Measurements from ENCODE around the gene FAXDC2. TPM values are rescaled to one million over a fixed set of nuclear protein-coding genes. Genes with fewer than 3 reads are reported as not detected.

Gene FAXDC2
- total RNA-seq, 1 experiment from 2014 or later = 0.95 TPM

GRCh38 chr5:154857530-154858296 is 7.3 kb upstream of the FAXDC2 start:
- peak in 1 of 2 experiments; percentile 29 for TF ChIP-seq CTCF (IDR thresholded peaks at IDR 0.05; ENCODE audit: insufficient read depth in 1 of 2, low read depth in 1 of 2, low read length in 1 of 2, severe bottlenecking in 1 of 2, unreplicated experiment in 1 of 2)
- Mint-ChIP-seq H3K9me3 (ENCODE audit: unreplicated experiment) (no peaks in the 10 kb centered on the region), H3K4me1 (ENCODE audit: low read depth, unreplicated experiment) (peaks cover 12% of the 10 kb centered on the region), H3K4me3 (ENCODE audit: unreplicated experiment) (peak overlapping the region; percentile 94), H3K27ac (ENCODE audit: unreplicated experiment) (peak overlapping the region; percentile 95), H3K27me3 (ENCODE audit: insufficient read depth, unreplicated experiment) (no peaks in the 10 kb centered on the region), H3K36me3 (ENCODE audit: insufficient read depth, unreplicated experiment) (peaks cover 22% of the 10 kb centered on the region)
- H3K9me3 ChIP-seq = no peaks in the 10 kb centered on the region
- H3K4me3 ChIP-seq (ENCODE audit: low read depth, low read length) = peak overlapping the region; percentile 51
- intact Hi-C loops (cut with micrococcal nuclease; ENCODE audit: unreplicated experiment) = loop anchor here (1.0 to 5.0 kb wide), 6 partner anchors 14 to 211 kb away; partner anchors contain the start of genes GEMIN5 and LARP1
- BruUV-seq (replicated peaks) = TSS peak; percentile 73
- CTCF ChIA-PET = interaction anchor here (0.5 to 2.6 kb wide), 4 partner anchors 11 to 210 kb away, joined by 3 to 7 read pairs (median 4); no protein-coding TSS in a partner anchor
- no peaks in the 10 kb centered on the region for H3K36me3 ChIP-seq (ENCODE audit: control insufficient read depth, insufficient read depth, low read length)
- POLR2A ChIA-PET = interaction anchor here (1.0 to 1.6 kb wide), 5 partner anchors 15 to 211 kb away, joined by 3 to 9 read pairs (median 7); no protein-coding TSS in a partner anchor
- H3K4me1 ChIP-seq = peaks cover 7% of the 10 kb centered on the region
- DNase-seq = peak; percentile 93 to 95
- no peaks in the 10 kb centered on the region for H3K27me3 ChIP-seq (replicated peaks; ENCODE audit: control insufficient read depth, insufficient read depth, low read length)

- no peak overlapping the region for H3K4me3 Mint-ChIP-seq (ENCODE audit: unreplicated experiment)
- no peaks in the 10 kb centered on the region for H3K4me1 Mint-ChIP-seq (ENCODE audit: low read depth, unreplicated experiment)
These were observed 948 bp upstream of the FAXDC2 start for GRCh38 chr5:154851351-154851750.

GRCh38 chr5:154849791-154850201 is 607 bp downstream of the FAXDC2 start:
- Mint-ChIP-seq H3K36me3 (ENCODE audit: insufficient read depth, unreplicated experiment) (no peaks in the 10 kb centered on the region), H3K4me3 (ENCODE audit: unreplicated experiment) (no peak overlapping the region), H3K9me3 (ENCODE audit: unreplicated experiment) (no peaks in the 10 kb centered on the region), H3K27me3 (ENCODE audit: insufficient read depth, unreplicated experiment) (no peaks in the 10 kb centered on the region), H3K27ac (ENCODE audit: unreplicated experiment) (no peak overlapping the region), H3K4me1 (ENCODE audit: low read depth, unreplicated experiment) (no peaks in the 10 kb centered on the region)
- no peaks in the 10 kb centered on the region for H3K36me3 ChIP-seq (ENCODE audit: control insufficient read depth, insufficient read depth, low read length)
- peaks cover 3% of the 10 kb centered on the region for H3K4me1 ChIP-seq
- ChIA-PET CTCF (no interaction called here), POLR2A (no interaction called here)
- TF ChIP-seq CTCF (IDR thresholded peaks at IDR 0.05; ENCODE audit: insufficient read depth in 1 of 2, low read depth in 1 of 2, low read length in 1 of 2, severe bottlenecking in 1 of 2, unreplicated experiment in 1 of 2) = no peak
- no peaks in the 10 kb centered on the region for H3K9me3 ChIP-seq
- no TSS peak for BruUV-seq (replicated peaks)
- H3K4me3 ChIP-seq (ENCODE audit: low read depth, low read length) = no peak overlapping the region
- intact Hi-C loops (cut with micrococcal nuclease; ENCODE audit: unreplicated experiment) = no loop called here
- DNase-seq = no peak
- no peaks in the 10 kb centered on the region for H3K27me3 ChIP-seq (replicated peaks; ENCODE audit: control insufficient read depth, insufficient read depth, low read length)

More at GRCh38 chr5:154851351-154851750, 948 bp upstream of the FAXDC2 start:
- H3K4me1 ChIP-seq = no peaks in the 10 kb centered on the region
- Mint-ChIP-seq H3K27me3 (ENCODE audit: insufficient read depth, unreplicated experiment) (no peaks in the 10 kb centered on the region), H3K27ac (ENCODE audit: unreplicated experiment) (no peak overlapping the region), H3K36me3 (ENCODE audit: insufficient read depth, unreplicated experiment) (no peaks in the 10 kb centered on the region), H3K9me3 (ENCODE audit: unreplicated experiment) (no peaks in the 10 kb centered on the region)
- H3K9me3 ChIP-seq = no peaks in the 10 kb centered on the region
- intact Hi-C loops (cut with micrococcal nuclease; ENCODE audit: unreplicated experiment) = no loop called here
- H3K36me3 ChIP-seq (ENCODE audit: control insufficient read depth, insufficient read depth, low read length) = no peaks in the 10 kb centered on the region
- no peak for TF ChIP-seq CTCF (IDR thresholded peaks at IDR 0.05; ENCODE audit: insufficient read depth in 1 of 2, low read depth in 1 of 2, low read length in 1 of 2, severe bottlenecking in 1 of 2, unreplicated experiment in 1 of 2)
- BruUV-seq (replicated peaks) = no TSS peak
- ChIA-PET CTCF (no interaction called here), POLR2A (no interaction called here)
- DNase-seq = no peak
- H3K27me3 ChIP-seq (replicated peaks; ENCODE audit: control insufficient read depth, insufficient read depth, low read length) = no peaks in the 10 kb centered on the region
- H3K4me3 ChIP-seq (ENCODE audit: low read depth, low read length) = no peak overlapping the region
